PFSK-1 (cell line): ENCODE results near the gene NGFR.

Source experiments
- FOXP2 ChIP-seq: optimal IDR thresholded peaks from 2 replicates; pipeline ENCODE3; 2011; ENCODE audit warnings: borderline replicate concordance, control low read depth, inconsistent platforms; ENCODE audit not compliant: insufficient read depth; ENCODE audit errors: extremely low read length, extremely low read depth
- POLR2AphosphoS5 ChIP-seq: IDR thresholded peaks from 2 replicates; pipeline ENCODE4 v1.6.1; 2012; ENCODE audit warnings: low read depth, mild to moderate bottlenecking, control low read depth, low read length, moderate library complexity
- SIN3A ChIP-seq: IDR thresholded peaks from 2 replicates; pipeline ENCODE4 v1.6.1; 2012; ENCODE audit warnings: mild to moderate bottlenecking, low read length, moderate library complexity, borderline replicate concordance; ENCODE audit not compliant: insufficient read depth
- TAF1 ChIP-seq: IDR thresholded peaks from 2 replicates; pipeline ENCODE4 v1.6.1; 2012; ENCODE audit warnings: low read length, control low read depth, borderline replicate concordance; ENCODE audit not compliant: insufficient read depth
- TF ChIP-seq, protein P1 (sequence below), 2 experiments: IDR thresholded peaks; 2 replicates each; pipeline versions ENCODE4 v1.6.1 to v1.8.0; 2011 to 2012; ENCODE audit warnings: low read depth in 2 of 2, low read length in 2 of 2, control low read depth in 1 of 2, inconsistent platforms in 1 of 2, mild to moderate bottlenecking in 1 of 2, moderate library complexity in 1 of 2; ENCODE audit not compliant: insufficient read depth in 1 of 2

NGFR gene

DNA sequence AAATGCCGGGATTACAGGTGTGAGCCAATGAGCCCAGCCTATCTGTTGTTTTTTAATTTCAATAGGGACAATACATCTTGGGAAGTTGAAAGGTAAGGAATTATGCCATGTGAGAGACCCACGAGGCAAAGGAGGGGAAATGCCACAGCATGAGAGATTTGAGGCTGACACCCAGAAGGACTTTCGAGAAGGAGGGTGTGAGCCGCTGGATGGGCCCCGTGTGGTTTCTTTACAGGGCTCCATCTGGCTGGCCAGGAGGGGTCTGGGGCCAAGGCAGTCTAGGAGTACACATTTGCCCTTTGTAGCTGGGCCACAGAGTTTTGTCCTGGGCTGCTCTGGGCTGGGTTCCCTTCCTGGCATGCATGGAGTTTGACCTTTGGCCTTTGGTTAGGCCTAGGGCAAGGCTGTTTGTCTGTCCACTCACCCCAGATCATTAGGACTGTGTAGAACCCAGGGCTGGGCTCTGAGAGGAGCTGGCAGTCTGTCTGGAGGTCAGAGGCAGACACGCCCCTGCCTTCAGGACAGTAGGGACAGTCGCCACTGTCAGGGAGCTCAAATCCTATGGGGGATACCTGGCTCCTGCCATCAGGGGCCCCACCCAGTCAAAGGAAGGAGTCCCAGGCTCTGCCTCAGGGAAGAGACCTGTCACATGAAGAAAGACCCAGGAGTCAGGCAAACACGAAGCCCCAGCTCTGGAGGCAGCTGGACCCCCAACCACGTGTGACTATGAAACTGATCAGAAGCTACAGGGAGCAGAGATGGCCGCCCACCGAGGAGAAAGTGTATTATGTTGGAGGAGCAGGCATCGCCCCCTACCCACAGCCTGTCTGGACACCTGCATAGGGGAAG lies 56.4 kb downstream of the NGFR start:
- TF ChIP-seq, protein P1, sequence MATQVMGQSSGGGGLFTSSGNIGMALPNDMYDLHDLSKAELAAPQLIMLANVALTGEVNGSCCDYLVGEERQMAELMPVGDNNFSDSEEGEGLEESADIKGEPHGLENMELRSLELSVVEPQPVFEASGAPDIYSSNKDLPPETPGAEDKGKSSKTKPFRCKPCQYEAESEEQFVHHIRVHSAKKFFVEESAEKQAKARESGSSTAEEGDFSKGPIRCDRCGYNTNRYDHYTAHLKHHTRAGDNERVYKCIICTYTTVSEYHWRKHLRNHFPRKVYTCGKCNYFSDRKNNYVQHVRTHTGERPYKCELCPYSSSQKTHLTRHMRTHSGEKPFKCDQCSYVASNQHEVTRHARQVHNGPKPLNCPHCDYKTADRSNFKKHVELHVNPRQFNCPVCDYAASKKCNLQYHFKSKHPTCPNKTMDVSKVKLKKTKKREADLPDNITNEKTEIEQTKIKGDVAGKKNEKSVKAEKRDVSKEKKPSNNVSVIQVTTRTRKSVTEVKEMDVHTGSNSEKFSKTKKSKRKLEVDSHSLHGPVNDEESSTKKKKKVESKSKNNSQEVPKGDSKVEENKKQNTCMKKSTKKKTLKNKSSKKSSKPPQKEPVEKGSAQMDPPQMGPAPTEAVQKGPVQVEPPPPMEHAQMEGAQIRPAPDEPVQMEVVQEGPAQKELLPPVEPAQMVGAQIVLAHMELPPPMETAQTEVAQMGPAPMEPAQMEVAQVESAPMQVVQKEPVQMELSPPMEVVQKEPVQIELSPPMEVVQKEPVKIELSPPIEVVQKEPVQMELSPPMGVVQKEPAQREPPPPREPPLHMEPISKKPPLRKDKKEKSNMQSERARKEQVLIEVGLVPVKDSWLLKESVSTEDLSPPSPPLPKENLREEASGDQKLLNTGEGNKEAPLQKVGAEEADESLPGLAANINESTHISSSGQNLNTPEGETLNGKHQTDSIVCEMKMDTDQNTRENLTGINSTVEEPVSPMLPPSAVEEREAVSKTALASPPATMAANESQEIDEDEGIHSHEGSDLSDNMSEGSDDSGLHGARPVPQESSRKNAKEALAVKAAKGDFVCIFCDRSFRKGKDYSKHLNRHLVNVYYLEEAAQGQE (IDR thresholded peaks at IDR 0.05; ENCODE audit: insufficient read depth in 1 of 2, low read depth in 2 of 2, low read length in 2 of 2): no peak
- TF ChIP-seq TAF1 (no peak), POLR2AphosphoS5 (no peak), FOXP2 (no peak), SIN3A (no peak)

DNA sequence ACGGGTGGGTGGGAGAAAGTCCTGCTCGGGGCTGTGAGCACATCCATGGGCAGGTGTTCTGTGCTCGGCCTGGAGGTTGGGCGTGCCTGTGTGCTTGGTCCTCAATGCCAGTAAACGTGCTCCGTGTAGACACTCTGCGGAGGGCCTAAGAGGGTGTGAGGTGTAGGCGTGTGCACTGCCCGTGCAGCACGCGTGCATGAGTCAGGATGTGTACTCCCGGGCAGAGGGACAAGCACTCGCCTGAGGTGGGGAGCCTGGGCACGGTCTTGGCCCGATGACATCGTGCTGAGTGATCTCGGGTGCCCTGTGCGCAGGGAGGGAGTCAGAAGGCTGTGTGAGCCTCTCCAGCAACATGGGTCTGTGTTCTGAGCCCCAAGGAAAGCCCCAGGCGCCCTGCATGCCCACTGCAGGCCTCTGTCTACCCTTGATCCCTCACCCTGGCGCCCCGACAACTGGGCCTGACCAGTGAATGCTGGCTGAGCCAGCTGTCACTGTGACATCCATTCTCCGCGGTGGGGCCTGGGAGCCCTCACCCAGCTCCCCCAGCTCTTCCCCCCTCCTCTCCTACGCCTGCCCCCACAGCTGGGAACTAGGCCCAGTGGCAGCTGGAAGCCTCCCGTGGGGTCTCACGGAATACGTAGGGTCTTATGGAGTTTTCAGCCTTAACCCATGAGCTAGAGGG lies 57.1 kb downstream of the NGFR start:
- TF ChIP-seq POLR2AphosphoS5: no peak
- TF ChIP-seq, protein P1 (IDR thresholded peaks at IDR 0.05; ENCODE audit: insufficient read depth in 1 of 2, low read depth in 2 of 2, low read length in 2 of 2): no peak
- no peak for TF ChIP-seq SIN3A
- TF ChIP-seq FOXP2: no peak
- no peak for TF ChIP-seq TAF1

DNA sequence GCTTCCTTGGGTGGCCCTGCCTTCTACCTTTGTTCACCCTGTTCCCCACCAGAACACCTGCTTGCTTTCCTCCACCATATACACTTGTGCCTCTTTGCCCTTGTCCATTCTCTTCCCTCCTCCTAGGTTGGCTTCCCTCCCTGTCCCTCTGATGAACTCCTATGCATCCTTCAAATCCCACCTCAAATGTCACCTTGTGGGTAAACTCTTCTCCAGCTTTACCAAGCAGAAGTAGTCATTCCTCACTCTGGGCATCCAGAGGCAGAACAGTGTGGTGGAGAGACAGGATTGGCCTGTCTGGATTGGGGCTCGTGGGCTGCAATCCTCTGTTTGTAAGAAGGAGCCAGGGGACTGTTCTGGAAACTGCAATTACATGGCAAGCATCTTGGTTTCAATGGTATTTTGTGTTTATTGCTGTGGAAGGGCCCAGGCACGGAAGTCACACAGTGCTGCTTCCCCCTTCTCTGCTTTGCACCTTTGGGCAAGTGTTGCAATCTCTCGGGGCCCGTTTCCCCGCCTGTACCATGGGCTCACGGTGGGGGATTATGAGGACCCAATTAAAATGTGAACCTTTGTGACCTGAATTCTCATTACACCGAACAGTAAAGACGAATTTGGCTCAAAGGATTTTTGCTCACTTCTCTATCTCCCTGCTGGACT lies 58.7 kb downstream of the NGFR start:
- no peak for TF ChIP-seq SIN3A
- TF ChIP-seq FOXP2: no peak
- TF ChIP-seq, protein P1 (IDR thresholded peaks at IDR 0.05; ENCODE audit: insufficient read depth in 1 of 2, low read depth in 2 of 2, low read length in 2 of 2): no peak
- no peak for TF ChIP-seq POLR2AphosphoS5
- no peak for TF ChIP-seq TAF1

DNA sequence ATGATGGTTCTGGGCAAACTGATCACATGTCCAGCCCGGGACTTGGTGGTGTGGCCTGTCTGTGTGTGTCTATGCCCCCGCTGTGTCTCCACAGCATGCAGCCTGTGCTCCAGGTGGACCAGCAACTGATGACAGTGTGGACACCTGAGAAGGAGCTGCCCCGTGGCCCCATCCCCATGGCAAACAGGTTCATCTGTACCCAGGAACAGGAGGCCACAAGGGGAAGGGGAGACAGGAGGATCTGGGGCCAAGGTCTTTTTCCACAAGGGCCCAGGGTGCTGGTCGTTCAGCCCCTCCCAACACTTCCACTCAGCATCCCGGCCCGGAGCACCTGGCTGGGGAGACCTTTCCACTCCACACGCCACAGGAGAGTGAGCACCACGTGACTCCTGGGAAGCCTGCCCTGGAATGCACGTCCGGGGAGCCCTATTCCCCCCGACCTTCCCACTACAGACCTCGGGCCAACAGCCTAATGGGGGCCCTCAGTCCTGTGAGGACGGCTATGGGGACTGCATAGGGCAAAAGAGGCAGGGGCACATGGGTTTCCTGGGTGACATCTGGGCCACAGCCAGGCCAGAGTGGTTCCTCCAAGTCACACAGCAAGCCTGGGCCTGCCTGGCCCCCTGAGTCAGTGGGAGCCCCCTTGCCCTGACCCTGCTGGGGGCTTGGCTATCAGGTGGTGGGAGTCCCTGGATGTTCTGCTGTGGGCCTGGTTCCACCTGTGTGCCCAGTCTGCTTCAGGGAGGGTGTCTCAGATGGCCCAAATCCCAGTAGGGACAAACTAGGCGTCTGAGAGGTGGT lies 59.8 kb downstream of the NGFR start:
- TF ChIP-seq POLR2AphosphoS5: no peak
